NCI-H748 treated with DMSO at 0.1 percent for 48 hours (cell line): ENCODE results near the gene GRM4.

Source experiments
- DNase-seq: peaks from one replicate; lab custom pipeline; 2025; lab: John Stamatoyannopoulos, UW

Gene GRM4

DNA sequence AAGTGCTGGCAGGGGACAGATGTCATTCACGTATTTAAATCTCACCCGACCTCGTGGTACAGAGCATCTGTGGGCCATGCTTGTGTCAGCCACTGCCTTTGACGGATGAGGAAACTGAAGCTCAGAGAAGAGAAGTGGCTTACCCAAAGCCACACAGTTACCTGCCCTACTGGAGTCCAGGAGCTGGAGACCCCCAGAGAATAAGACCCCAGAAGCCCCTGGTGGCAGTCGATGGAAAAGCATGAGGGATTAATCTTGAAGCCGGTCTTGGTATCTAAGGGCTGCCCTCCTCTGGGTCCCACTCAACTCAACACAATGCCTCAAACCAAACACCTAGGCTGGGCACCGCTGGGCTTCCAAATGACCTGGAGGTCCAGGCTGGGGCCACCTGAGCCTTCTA is 83.1 kb downstream of the GRM4 start:
- no peak for DNase-seq

DNA sequence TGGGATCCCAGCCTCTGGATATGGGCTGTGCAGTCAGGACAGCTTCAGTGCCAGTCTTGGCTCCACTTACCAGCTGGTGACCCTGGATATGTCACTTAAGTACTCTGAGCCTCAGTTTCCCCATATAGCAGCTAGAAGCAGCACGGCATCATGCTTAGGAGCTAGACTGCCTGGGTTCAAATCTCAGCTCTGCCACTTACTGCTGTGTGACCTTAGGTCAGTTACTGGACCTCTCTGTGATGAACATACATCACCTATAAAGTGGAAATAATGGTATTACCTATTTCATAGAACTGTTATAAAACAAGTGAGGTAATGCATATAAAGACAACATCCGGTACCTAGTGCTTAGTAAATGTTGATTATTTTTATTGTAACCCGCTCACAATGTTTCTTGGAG is 83.7 kb downstream of the GRM4 start:
- DNase-seq: no peak

DNA sequence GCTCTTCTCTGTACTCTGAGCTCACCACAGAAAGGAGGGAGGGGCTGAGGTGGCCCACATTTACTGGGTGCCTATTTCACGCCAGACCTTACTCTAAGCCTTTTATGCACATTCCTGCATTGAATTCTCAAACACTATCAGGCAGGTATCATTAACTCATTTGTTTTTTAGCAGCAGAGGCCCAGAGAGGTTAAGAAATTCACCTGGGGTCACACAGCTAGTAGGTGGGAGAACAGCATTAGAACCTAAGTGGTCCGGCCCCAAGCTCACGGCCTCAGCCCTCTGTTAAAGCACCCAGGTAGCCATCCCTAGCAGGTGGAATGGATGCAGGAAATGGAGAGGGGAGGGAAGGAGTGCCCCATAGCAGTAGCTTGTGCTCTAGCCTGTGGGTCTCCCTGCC is 84.5 kb downstream of the GRM4 start:
- no peak for DNase-seq

DNA sequence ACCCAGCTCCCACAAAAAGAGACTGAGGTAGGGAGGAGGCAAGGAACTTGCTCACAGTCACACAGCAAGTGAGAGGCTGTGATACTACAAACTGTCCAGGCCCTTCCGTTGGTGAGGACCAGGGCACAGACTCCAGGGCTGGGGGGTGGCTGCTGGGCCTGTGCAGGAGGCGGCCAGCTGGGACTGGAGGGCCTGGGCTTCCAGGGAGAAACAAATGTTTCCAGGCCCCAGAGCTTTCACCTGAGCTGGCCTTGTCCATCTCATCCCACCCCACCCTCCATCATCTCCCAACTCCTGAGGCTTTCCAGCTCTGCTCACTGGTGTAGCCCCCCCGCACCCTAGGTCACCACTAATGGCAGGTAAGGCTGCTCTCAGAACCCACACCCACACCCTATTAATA is 86.0 kb downstream of the GRM4 start:
- no peak for DNase-seq

DNA sequence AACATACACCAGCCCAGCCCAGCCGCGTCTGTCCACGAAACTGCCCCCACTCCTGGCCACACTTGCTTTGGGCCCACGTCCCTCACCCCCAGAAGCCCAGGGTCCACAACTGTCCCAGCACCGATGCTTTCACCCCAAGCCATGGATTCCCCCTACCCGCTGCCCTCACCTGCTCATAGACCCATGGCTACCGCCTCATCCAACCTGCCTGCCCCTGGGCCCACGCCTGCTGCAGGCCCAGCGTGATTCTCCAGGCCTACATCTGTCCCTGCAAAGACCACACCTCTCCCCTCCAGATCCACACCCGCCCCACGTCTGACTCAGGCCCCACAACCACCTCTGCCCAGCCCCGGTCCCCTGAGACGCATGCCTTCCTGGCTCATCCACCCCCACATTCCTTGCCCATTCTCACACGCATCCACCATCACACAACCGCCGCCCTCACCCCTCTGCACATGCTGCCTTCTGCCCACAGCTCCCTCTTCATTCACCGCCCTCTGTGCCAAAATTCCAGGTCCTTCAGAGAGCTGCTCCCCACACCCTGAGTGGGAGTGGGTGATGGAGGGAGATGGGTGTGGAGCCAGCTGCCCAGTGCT is 86.7 kb downstream of the GRM4 start:
- no peak for DNase-seq

DNA sequence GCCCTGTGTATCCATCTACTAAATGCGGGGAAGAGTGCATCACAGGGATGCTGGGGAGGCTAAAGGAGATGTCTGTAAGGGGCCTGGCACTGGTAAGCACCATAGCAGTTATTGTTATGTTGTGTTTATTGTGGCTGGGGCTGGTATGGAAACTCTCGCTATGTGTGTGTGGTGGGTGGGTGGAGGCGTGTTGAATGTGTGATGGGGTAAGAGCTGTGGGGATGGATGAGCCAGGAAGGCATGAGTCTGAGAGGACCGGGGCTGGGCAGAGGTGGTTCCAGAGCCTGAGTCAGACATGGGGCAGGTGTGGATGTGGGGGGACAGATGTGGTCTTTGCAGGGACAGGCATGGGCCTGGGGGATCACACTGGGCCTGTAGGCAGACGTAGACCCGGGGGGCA is 88.1 kb downstream of the GRM4 start:
- DNase-seq: no peak

DNA sequence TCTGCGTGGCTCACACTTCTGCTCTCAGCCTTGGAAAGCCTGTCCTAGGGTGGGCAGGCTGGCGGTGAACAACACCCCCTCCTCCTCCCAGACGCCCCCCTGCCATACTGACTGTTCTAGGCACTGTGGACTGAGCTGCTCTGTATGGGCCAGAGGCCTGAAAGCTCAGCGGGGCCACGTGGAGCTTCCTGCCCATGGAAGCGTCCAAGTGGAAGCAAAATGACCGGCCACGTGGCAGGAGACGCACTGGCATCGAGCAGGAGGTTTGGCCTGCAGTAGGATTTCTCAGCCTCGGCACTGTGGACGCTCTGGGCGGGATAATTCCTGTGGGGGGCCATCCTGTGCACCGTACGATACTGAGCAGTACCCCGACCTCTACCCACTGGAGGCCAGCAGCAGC is 88.7 kb downstream of the GRM4 start:
- no peak for DNase-seq

DNA sequence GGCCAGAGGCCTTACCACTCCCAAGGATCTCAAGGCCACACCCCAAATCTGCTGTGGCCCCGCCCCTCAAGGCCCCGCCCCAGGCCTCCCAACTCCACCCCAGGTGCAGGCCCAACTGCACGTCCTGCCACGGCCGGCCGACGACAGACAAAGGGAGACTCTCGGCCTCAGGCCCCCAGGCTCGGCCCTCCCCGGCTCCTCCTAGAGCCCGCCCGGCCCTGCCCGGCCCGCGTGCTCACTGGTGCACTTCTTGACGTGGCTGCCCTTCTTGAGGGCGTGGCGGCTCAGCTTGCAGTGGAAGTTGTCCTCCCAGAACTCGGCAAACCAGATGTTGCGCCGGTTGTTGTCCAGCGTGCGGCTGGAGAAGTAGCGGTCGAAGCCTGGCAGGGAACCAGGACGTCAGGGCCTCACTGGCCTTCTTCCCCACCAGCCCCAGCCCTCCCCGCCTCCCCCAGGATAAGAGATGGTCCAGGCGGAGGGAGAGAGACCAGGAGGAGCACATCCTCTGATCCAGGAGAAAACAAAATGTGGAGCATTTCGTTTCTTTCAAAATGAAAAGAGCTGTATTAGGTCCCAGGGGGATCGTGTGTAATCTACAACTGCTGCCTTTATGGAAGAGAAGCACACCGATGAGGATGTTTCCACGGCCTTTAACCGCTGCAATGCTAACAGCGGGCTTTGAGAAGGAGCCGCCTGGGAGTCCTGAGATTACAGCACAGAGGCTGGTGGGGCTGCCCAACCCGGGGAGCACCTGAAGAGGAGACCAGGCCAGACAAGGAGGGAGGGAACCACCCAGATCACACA is 89.4 kb downstream of the GRM4 start:
- DNase-seq: no peak

DNA sequence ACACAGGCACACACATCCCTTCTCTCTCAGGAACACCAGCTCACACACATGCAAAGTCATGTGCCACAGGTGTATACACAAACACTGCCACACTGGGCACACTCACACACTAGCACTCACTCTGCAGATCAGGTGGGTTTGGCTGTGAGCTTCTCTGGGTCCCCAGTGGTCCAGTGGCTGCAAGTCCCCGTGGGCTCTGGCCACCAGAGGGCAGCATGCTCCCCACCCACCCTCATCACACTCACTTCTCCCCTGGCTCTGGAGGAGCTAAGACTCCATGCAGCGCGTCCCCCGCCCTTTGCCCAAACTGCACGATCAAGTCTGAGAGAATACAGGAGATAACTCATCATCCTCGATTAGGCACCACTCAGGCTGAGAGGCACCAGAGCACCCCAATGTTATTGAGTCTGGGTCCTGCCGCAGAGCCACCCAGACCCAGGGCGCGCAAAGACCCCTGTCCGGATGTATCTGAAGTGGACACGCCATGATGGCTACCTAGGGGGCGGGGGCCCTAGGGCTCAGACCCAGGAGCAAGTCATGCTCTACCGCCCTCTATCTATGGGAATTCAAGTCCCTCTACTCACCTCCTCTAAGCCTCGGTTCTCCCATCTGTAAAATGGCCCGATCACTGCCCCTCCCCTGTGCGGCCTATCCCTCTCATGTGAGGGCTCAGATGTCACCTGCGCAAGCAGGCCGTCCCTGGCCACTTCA is 90.5 kb downstream of the GRM4 start:
- DNase-seq: peak; percentile 55

DNA sequence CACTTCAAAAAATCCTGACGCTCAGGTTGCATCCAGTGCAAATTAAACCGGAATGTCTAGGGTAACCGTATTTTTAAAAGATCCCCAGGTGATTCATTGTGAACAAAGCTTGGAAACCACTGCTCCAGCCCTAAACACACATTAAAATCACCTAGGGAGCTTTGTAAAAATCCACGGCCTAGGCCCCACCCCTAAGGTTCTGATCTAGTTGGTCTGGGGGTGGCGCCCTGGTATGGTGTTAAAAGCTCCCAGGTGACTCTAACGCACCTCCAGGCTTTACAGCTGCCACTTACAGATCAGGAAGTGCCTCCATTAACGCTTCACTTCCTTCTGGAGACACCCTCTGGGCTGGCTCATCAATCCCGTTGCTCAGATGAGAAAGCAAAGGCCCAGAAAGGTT is 92.2 kb downstream of the GRM4 start:
- DNase-seq: peak; percentile 9

DNA sequence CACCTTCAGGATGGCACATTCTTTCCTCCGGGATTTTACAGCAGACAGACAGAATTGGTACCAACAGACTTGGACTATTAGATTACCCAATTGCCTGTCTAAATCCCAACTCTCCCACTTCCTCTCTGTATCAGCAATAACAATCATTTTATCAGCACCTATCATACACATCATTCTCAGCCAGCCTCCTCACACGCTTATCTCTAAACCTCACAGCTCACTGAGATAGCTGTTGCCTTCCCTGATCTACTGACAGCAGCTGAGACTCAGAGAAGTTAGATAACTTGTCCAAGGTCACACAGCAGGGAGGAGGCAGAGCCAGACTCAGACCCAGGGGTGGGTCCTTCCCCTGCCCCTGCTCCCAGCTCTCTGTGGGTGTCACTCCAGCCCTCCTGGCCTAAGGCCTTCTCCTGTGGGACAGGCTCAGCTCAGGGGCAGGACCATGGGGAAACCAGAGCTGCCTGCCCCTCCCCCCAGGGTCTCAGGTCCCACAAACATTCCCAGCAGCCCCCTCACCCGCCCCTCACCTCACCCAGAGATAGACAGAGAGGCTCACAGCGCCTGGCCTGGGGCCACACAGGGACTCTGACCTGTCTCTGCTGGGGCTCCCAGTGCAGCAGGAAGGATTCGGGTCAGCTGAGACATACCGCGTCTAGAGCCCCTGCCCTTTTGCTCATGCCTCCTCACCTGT is 92.8 kb downstream of the GRM4 start:
- DNase-seq: no peak

DNA sequence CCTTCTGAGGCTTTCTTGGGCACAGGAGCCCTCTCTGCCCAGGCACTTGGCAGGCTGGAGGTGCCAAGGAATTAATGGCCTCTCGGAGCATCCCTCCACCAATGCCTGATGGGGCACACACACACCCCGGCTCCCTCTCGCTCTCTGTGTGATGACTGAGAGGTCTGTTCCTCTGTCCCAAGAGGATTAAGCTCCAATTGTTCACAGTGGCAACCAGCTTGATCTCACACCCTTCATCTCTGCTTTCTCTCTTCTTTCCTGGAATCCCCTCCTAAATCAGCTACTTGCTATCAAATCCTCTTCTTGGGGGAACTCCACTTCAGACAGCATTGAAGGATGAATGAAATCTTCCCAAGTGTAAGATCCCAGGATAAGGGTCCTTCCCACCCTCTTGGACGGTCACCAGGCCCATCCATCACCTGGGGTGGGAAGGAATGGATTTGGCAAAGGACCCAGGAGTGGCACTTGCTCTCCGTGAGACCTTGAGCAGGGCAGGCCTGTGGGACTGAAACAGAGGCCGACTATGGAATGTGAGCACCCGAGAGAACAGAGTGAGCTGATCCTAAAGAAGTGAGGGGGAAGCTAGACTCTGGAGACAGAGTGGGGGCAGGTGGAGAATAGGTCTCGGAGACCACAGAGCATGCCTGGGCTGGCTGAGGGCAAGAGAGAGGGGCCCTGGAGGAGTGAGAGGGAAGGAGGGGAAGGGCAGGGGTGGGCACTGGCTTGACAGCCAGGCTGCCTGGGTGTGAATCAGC is 93.6 kb downstream of the GRM4 start:
- no peak for DNase-seq

DNA sequence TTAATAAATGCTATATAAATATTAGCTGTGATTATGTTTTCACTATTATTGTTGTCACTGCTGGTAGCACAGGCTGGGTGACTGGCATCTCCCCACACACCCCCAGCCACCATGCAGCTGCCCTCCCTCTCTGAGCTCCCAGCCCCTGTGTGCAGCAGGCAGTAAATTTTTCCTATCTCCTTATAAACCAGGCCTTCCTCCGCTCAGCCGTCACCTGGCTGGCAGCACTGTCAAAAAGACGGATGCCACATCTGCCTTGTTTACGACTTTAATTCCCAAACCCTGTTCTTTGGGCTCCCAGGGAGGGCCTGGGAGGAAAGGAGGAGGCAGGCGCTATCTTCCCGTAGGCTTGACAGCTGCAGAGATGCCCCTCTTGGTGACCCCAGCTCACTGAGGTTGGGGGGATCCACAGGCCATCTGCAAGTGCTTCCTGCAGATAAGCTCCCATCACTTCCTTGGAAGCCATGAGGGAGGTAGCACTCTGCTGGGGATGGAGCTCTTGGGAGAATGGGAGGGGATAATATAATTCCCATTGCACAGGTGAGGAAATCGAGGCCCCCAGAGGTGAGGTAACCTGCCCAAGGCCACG is 94.5 kb downstream of the GRM4 start:
- no peak for DNase-seq

DNA sequence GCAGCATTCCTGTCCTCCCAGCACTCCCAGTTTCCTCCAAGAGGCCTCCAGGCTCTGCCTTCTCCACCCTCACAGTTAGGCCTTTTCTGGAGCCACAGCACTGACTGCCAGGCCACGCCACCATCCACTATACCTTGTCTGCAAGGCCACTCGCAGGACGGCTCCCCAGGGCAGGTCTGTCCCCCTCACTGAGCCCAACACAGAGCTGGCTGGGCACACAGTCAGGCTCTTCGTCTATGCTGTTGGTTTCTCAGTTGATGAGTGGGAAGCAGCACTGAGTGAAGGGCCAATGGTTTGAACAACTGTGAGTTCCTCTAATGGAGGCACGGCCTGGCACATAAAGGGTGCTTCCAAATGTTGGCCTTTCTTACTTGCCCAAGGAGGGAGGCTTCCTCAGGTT is 95.2 kb downstream of the GRM4 start:
- DNase-seq: no peak

DNA sequence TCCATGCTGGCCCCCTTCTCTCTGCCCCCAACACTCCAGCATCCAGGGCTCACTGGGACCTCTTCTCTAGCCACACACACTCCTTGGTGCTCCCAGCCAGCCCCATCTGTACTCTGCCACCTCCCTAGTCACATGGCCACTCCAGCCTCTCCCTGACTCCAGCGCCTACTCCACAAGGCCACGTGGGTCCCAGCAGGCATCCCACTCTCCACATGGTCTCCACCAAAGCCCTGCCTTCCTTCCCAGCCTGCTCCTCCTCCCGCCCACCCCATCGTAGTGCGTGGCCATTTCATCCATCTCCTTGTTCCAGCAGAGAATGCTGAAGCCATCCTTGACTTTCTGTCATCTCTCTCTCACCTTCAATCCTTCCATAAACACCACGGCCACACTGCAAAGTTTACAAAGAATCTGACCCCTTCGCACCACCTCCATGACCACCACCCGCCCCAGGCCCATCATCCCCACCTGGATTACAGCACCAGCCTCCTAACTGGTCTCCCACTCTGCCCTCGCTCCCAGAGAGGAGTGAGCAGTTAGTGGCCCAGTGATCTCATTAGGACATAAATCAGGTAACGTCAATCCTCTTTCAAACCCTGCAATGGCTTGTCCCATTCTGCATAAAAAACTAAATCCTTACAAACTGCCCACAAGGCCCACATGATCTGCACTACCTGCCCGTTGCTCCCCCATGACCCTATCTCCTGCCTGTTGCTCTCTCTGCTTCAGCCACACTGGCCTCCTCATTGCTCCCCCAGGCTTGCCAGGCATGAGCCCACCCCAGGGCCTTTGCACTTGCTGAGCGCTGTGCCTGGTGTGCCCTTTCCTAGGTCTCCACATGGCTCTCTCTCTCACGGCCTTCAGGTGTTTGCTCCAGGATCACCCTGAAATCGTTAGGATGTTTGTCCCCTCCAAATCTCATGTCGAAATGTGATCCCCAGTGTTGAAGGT is 96.2 kb downstream of the GRM4 start:
- no peak for DNase-seq

DNA sequence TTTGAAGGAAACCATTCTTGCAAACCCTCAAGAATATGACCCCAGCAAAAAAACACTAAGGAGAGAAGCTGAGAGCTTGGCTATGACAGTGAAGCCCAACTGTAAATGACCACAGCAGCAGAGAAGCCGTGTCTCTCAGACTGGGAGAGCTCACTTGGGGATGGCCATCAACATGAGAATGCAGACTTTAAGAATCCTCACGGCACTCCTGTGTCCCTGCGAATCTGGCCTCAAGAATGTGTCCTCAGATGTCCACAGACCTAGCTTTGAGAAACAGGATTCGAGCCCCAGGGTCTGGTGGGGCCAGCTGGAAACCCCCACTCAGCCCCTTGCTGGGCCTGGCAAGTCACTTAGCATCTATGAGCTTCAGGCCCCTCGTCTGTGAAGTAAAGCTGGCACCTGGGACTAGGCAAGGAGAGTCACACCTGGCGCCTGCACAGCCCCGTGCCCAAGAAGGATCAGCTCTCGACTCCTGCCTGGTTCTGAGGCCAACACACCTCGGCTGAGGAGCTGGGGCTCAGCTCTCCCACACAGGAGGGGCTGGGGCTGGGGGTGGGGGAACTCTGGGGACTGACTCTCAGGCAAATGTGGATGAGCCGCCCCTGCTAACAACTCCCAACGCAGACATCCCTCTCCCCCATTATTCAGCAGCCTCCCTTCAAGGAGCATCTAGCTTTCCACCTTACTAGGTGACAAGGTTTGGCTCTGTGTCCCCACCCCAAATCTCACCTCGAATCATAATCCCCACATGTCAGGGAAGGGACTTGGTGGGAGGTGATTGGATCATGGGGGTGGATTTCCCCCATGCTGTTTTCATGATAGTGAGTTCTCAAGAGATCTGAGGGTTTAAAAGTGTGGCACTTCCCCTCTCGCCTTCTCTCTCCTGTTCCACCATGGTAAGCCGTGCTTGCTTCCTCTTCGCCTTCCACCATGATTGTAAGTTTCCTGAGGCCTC is 97.7 kb downstream of the GRM4 start:
- no peak for DNase-seq

DNA sequence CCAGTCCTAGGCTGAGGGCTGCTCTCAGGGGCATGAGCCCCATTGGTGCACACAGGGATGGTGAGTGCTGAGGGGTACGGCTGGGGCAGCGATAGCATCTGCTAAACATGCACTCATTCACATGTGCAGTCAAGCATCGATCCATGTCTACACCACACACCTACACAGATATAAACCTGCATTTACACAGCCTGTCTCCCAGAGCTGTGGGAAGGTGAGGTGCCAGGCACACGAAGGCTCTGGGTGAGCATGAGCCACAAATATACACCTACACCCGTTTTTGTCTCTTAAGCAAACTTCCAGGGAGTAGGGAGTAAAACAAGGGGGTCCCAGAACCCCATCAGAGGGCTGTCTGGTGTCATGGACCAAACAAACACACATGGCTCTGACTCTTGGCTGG is 99.3 kb downstream of the GRM4 start:
- DNase-seq: no peak

DNA sequence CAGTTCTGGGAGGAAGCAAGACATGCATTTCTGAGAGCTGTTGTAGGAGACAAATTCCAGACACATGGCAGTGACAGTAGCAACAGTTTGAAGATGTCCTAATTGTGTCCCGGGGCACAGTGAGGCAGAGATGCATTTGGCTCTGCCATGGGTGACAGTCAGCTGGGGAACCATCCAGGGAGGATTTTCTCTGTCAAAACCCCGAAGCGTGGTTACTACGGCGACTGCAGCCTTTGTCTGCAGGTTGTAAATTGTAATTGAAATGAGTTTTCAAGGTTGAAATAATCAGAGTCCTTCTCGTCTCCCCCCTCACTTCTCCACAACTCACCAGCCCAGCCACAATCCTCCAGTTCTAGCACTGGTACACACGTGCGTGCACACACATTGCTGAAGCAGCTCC is 100.1 kb downstream of the GRM4 start:
- no peak for DNase-seq

DNA sequence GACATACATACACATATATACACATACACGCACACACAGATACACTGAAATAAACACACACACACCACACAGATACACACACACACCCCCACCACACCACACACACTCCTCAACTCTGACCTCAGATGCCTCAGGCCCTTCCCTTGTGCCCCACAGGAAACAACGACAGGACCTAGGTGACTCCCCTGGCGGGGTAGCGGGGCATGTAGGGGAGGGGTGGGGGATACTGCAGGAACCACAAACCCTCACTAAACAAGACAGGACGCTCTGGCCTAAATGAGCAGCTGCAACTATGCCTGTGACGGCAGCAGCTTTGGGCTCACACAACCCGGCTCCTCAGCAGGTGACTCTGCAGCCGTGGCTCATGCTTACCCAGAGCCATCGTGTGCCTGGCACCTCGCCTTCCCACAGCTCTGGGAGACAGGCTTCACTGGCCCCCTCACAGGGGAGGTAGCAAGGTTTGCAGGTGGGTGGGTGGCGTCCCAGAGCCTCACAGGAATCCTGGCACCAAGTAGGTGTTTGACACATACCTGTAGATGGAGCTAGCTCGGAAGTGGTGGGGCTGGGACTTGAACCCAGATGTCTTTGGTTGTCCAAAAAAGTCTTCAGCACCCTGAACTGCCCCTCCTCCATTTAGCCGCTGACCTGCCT is 100.8 kb downstream of the GRM4 start:
- no peak for DNase-seq
